Measurements from ENCODE around the gene BLM.
A peak's percentile ranks its signal among the peaks of the same experiment; 100 is the strongest.

- no peak for TF ChIP-seq RFX5 (IDR thresholded peaks at IDR 0.05)
- TF ChIP-seq EP300 (IDR thresholded peaks at IDR 0.05) = peak; percentile 88 to 89; a peak in 3 of 5 replicates
Observed at GRCh38 chr15:90860942-90861675, 144.0 kb downstream of the BLM start.
